ENCODE results near the gene TMCO4.
A peak's percentile ranks its signal among the peaks of the same experiment; 100 is the strongest.

TMCO4 gene

DNA sequence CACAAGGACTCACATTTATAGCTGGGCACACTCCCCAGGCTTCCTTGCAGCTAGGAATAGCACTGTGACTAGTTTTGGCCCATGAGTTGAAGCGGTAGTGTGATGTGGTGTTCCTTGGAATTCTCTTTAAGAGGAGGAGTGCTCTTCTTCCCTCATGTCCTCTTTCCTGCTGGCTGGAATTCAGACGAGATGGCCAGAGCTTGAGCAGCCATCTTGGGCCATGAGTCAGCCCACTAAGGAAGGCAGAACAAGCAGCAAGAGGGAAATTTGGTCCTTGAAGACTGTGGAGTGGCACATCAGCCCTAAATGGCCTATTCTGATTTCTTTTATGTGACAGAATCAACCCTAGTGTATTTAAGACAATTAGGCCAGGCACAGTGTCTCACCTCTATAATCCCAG, 115.0 kb downstream of the TMCO4 start:
- no peak for DNase-seq (ENCODE audit: low spot score)

DNA sequence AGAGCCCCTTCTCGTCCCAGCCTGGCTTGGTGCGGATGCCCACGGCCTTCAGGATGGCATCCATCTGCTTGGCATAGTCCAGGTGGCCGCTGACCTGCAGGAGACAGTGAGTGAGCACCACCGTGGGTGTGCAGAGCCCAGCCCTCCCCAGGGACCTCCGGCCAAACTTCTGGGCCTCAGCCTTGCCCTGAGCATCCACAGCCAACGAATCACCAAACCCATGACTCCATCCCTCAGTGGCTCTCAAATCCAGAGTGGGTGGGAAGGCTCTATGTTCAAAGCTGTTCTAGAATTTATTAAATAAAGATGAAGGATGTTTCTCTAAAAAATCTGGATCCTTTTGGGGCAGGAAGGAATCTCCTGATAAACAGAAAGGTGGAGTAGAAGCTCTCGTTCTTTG, 116.4 kb downstream of the TMCO4 start:
- no peak for DNase-seq (ENCODE audit: low spot score)

DNA sequence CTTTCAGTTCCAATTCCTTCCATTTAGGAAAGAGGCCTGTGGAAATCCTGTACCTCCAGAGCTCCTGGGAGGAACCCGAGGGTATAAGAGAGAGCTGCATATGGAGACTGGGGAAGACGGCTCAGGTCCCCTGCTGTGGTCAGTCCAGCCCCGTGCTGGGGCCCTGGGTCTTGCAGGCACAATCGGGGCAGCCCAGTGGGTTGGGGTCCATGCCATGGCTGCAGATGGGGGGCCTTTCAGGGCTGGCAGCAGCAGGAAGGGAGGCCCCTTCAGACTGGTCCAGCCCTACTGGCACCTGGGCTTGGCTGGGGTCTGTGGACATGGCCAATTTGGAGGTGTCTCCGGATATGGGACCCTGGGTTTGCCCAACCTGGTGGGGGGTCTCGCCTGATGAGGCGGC, 116.8 kb downstream of the TMCO4 start:
- DNase-seq (ENCODE audit: low spot score), result no peak

- DNase-seq (ENCODE audit: low spot score), result peak; percentile 31
Observed at GRCh38 chr1:19682257-19682656, 117.5 kb downstream of the TMCO4 start.

- no peak for DNase-seq (ENCODE audit: low spot score)
Observed at GRCh38 chr1:19680644-19681043, 119.1 kb downstream of the TMCO4 start.

DNA sequence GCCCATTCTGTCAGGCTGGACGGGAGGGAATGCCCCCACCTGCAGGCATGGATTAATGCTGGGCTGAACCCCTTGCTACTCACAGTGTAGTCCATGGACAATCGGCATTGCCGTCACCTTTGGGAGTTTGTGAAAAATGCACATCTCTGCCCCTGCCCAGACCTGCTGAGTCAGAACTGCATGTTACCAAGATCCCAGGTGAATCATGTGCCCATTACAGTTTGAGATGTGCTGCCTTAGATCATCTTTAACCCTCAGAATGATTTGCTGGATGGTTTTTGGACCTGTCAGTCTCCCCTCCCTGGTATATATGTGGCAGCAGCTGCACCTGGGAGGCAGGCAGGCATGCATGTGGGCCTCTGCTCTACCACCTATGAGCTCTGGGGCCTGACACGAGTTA, 120.0 kb downstream of the TMCO4 start:
- no peak for DNase-seq (ENCODE audit: low spot score)

- DNase-seq (ENCODE audit: low spot score), result no peak
Observed at GRCh38 chr1:19678931-19679453, 120.7 kb downstream of the TMCO4 start.

DNA sequence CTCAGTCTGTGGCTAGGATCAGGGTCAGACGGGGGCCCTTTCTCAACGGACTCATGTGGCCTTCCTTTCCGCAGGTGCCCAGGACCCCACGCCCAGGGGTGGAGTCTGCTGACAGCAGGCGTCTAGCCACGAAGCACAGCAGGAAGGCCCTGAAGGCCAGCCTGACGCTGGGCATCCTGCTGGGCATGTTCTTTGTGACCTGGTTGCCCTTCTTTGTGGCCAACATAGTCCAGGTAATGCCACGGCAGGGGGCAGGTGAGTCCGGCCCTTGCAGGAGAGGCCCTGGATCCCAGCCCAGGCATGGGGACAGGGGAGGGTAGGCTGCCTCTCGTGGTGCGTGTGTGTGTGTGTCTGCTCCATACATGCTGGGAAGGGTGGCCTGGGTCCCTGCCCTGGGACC, 121.2 kb downstream of the TMCO4 start:
- DNase-seq (ENCODE audit: low spot score), result no peak

DNA sequence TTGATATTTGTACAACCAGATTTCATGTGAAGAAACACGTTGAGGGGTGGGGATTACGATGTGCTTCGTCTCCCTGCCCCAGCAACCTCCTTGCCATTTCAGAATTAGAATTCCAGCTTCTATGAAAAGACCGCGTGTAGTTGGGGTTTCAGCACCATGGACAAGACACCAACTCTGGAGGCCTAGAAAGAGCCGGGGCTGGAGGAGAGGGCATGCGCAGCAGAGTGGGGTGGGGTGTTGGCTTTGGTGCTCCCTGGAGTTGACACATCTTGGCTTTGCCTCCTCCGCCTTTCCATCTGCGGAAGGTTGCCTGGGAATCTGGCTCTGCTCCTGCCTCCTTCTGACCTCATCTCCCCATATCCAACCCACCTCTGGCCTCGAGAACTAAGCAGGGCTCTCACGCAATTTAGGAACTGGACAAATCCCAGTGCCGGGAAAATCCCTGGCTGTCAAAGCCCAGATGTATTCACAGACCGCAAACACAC, 123.2 kb downstream of the TMCO4 start:
- DNase-seq (ENCODE audit: low spot score), result peak; percentile 29

- no peak for DNase-seq (ENCODE audit: low spot score)
Observed at GRCh38 chr1:19675797-19676196, 123.9 kb downstream of the TMCO4 start.

GRCh38 chr1:19672237-19672636, 127.5 kb downstream of the TMCO4 start:
- DNase-seq (ENCODE audit: low spot score), result no peak

DNA sequence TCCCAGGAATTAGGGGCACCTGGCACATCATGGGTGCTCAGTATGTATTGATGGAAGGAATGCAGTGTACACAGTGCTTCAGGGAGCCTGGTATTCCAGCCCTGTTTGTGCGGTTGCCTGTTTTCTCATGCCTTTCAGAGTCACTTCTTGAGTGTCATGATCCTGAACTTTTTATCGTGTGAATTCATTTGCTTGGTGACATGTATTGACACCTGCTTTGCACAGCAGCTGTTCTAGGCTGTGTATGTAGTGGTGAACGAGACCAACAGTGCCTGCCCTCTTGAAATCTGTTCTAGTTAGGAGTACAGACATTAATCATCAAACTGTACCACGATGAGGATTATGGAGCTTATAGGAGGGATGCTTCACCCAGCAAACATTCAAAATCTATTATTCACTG, 128.9 kb downstream of the TMCO4 start:
- no peak for DNase-seq (ENCODE audit: low spot score)

GRCh38 chr1:19668888-19669287, 130.8 kb downstream of the TMCO4 start:
- no peak for DNase-seq (ENCODE audit: low spot score)

DNA sequence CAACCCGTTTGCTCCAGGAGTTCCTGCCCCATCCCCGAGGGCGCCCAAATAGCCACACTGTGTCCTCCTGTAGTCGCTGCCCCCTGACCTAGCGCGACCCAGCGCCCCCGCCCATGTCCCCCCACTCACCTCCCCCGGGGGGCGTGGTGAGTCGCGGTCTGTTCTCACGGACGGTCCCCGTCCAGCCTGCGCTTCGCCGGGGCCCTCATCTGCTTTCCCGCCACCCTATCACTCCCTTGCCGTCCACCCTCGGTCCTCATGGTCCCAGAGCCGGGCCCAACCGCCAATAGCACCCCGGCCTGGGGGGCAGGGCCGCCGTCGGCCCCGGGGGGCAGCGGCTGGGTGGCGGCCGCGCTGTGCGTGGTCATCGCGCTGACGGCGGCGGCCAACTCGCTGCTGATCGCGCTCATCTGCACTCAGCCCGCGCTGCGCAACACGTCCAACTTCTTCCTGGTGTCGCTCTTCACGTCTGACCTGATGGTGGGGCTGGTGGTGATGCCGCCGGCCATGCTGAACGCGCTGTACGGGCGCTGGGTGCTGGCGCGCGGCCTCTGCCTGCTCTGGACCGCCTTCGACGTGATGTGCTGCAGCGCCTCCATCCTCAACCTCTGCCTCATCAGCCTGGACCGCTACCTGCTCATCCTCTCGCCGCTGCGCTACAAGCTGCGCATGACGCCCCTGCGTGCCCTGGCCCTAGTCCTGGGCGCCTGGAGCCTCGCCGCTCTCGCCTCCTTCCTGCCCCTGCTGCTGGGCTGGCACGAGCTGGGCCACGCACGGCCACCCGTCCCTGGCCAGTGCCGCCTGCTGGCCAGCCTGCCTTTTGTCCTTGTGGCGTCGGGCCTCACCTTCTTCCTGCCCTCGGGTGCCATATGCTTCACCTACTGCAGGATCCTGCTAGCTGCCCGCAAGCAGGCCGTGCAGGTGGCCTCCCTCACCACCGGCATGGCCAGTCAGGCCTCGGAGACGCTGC, 133.9 kb downstream of the TMCO4 start:
- DNase-seq (ENCODE audit: low spot score), result no peak

DNA sequence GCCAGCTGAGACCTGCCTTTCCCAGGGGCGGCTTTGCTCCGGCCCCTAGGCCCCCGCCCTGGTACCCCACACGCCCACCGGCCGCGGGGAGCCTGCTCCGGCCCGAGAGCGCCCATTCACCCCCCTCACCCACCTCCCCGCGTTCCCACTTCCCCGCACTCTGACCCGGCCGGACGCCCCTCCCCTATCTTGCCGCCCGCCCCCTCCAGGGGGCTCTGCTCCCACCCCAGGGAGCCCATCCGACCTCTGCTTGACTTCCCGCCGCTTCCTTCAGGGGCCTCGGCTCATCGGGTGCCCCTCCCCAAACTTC, 134.6 kb downstream of the TMCO4 start:
- no peak for DNase-seq (ENCODE audit: low spot score)

DNA sequence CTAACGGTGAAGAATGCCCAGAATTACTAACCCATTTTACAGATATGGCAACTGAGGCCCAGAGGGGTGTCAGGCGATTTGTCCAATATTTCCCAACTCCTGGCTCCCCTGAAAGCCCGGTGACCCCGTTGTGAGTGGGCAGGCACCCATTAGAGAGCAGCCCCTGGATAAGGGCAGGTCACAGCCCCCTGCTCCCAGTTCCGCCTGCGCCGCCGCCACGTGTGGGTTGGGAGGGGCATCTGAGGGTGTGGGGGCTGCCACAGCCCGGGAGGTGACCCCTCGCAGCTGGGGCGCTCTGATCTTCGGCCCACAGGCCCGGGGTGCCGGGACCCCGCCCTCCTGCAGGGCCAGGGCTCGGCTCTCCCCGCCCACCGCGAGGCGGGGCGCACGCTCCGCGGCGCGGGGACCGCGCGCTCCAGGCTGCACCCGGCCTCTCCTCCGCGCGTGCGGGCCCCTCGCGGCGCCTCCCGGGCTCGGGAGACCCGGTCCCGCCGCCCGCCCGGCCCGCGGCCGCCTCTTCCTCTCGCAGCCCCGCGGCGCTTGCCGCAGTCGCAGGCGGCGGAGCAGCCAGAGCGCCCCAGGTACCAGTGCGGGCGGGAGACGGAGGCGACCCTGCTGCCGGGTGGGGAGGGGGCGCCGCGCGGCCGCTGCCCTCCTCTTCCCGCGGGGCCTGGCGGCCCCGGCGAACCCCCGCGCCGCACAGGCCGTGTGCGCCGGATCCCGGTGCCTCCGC, 135.1 kb downstream of the TMCO4 start, which contains the start of gene HTR6:
HTR6 (plus strand) TSS at position 423 of the 733 bp plus-strand sequence. CDS start 879 bp downstream, outside the sequence.
- DNase-seq (ENCODE audit: low spot score), result no peak

GRCh38 chr1:19662313-19662712, 137.4 kb downstream of the TMCO4 start:
- DNase-seq (ENCODE audit: low spot score), result no peak

GRCh38 chr1:19661721-19662228, 137.9 kb downstream of the TMCO4 start:
- DNase-seq (ENCODE audit: low spot score), result peak; percentile 44

GRCh38 chr1:19658186-19658585, 141.5 kb downstream of the TMCO4 start:
- DNase-seq (ENCODE audit: low spot score), result no peak

GRCh38 chr1:19657511-19657910, 142.2 kb downstream of the TMCO4 start:
- DNase-seq (ENCODE audit: low spot score), result no peak

GRCh38 chr1:19656780-19657466, 142.8 kb downstream of the TMCO4 start:
- no peak for DNase-seq (ENCODE audit: low spot score)

Measured in SW480 (cell line).